ENCODE data around the gene ACYP1.

Gene ACYP1

GRCh38 chr14:75063491-75064204 lies at the start of gene ACYP1:
Gene ACYP1, minus strand, starts transcription at chr14:75064024. Its CDS starts 471 bp downstream, at chr14:75063553.
- peak; percentile 79 for DNase-seq (ENCODE audit: low read depth)

GRCh38 chr14:75109877-75110276 lies 46.1 kb upstream of the ACYP1 start:
- no peak for DNase-seq (ENCODE audit: low read depth)

GRCh38 chr14:75107186-75107585 lies 43.4 kb upstream of the ACYP1 start:
- no peak for DNase-seq (ENCODE audit: low read depth)

GRCh38 chr14:75101491-75101890 lies 37.7 kb upstream of the ACYP1 start:
- no peak for DNase-seq (ENCODE audit: low read depth)

GRCh38 chr14:75098682-75099081 lies 34.9 kb upstream of the ACYP1 start:
- DNase-seq (ENCODE audit: low read depth): no peak

GRCh38 chr14:75098212-75098611 lies 34.4 kb upstream of the ACYP1 start:
- no peak for DNase-seq (ENCODE audit: low read depth)

- DNase-seq (ENCODE audit: low read depth): no peak
Observed at GRCh38 chr14:75096959-75097358, 33.1 kb upstream of the ACYP1 start.

- no peak for DNase-seq (ENCODE audit: low read depth)
Observed at GRCh38 chr14:75095690-75096089, 31.9 kb upstream of the ACYP1 start.

GRCh38 chr14:75094896-75095295 lies 31.1 kb upstream of the ACYP1 start:
- DNase-seq (ENCODE audit: low read depth): peak; percentile 72

GRCh38 chr14:75092698-75093097 lies 28.9 kb upstream of the ACYP1 start:
- no peak for DNase-seq (ENCODE audit: low read depth)

GRCh38 chr14:75091251-75091650 lies 27.4 kb upstream of the ACYP1 start:
- DNase-seq (ENCODE audit: low read depth): no peak

GRCh38 chr14:75090353-75090752 lies 26.5 kb upstream of the ACYP1 start:
- DNase-seq (ENCODE audit: low read depth): no peak

GRCh38 chr14:75088566-75089373 lies 24.9 kb upstream of the ACYP1 start:
- DNase-seq (ENCODE audit: low read depth): peak; percentile 44

- no peak for DNase-seq (ENCODE audit: low read depth)
Observed at GRCh38 chr14:75088153-75088552, 24.3 kb upstream of the ACYP1 start.

- no peak for DNase-seq (ENCODE audit: low read depth)
Observed at GRCh38 chr14:75084513-75084912, 20.7 kb upstream of the ACYP1 start.

- no peak for DNase-seq (ENCODE audit: low read depth)
Observed at GRCh38 chr14:75083271-75083670, 19.4 kb upstream of the ACYP1 start.

- DNase-seq (ENCODE audit: low read depth): no peak
Observed at GRCh38 chr14:75081660-75082229, 17.9 kb upstream of the ACYP1 start.

GRCh38 chr14:75079521-75079920 lies 15.7 kb upstream of the ACYP1 start:
- no peak for DNase-seq (ENCODE audit: low read depth)

- DNase-seq (ENCODE audit: low read depth): no peak
Observed at GRCh38 chr14:75077794-75078193, 14.0 kb upstream of the ACYP1 start.

- no peak for DNase-seq (ENCODE audit: low read depth)
Observed at GRCh38 chr14:75070383-75070782, 6.6 kb upstream of the ACYP1 start.

- DNase-seq (ENCODE audit: low read depth): no peak
Observed at GRCh38 chr14:75069811-75070145, 6.0 kb upstream of the ACYP1 start.

GRCh38 chr14:75069121-75069810 lies 5.4 kb upstream of the ACYP1 start, which contains the start of gene ZC2HC1C:
Gene ZC2HC1C, plus strand, starts transcription at chr14:75069641. Its CDS starts 933 bp downstream, at chr14:75070574.
- peak; percentile 84 for DNase-seq (ENCODE audit: low read depth)
